Loucy (cell line): ENCODE results near the gene HCK.

Experiments
- CTCF ChIP-seq: fragments of 200-600 bp; sonication (generic); conservative IDR thresholded peaks from 2 replicates; pipeline ENCODE4 v1.5.1; 2014; ENCODE audit warnings: mild to moderate bottlenecking, antibody characterized with exemption, low read length
- EZH2phosphoT487 ChIP-seq: fragments of 200-600 bp; IDR thresholded peaks from 2 replicates; pipeline ENCODE4 v1.6.1; 2018; ENCODE audit warnings: antibody characterized with exemption, mild to moderate bottlenecking, moderate library complexity, borderline replicate concordance

GRCh38 chr20:32033316-32033715 is 18.7 kb upstream of the HCK start:
- TF ChIP-seq CTCF (no peak), EZH2phosphoT487 (no peak)
